Kidney (tissue), 14 donors: Measurements from ENCODE around the gene AUTS2. TPM values are rescaled to one million over a fixed set of nuclear protein-coding genes. Genes with fewer than 3 reads are reported as not detected.
A peak's percentile ranks its signal among the peaks of the same experiment; 100 is the strongest.

ENCODE experiments used
- DNase-seq, 5 donors: peaks; one replicate each; pipeline ENCODE4 v3.0.0-alpha.2; 2013 to 2020
- FAIRE-seq: peaks from 2 replicates; lab custom pipeline; 2012; peaks lifted over from hg19 to GRCh38; lab: Jason Lieb, UNC
- H3K27ac ChIP-seq, 2 donors: one replicate each; pipeline ENCODE4 v1.7.0; 2013; ENCODE audit warnings: low read depth in 2 of 2, low read length in 2 of 2, inconsistent platforms in 1 of 2
- H3K27me3 ChIP-seq: one replicate; pipeline ENCODE4 v1.7.1; 2013; ENCODE audit warnings: low read length, inconsistent platforms; ENCODE audit not compliant: control insufficient read depth, insufficient read depth
- H3K36me3 ChIP-seq, 3 donors: one replicate each; pipeline versions ENCODE4 v1.7.0 to v1.7.1; 2013; ENCODE audit warnings: low read length in 3 of 3, control low read depth in 1 of 3, inconsistent platforms in 1 of 3; ENCODE audit not compliant: insufficient read depth in 3 of 3, control insufficient read depth in 2 of 3
- H3K4me1 ChIP-seq, 3 donors: one replicate each; pipeline versions ENCODE4 v1.7.0 to v1.7.1; 2013; ENCODE audit warnings: low read length in 3 of 3, inconsistent platforms in 1 of 3, low read depth in 1 of 3; ENCODE audit not compliant: control insufficient read depth in 2 of 3, insufficient read depth in 2 of 3
- H3K4me3 ChIP-seq, 3 donors: one replicate each; pipeline versions ENCODE4 v1.7.0 to v1.8.1; 2013; ENCODE audit warnings: low read length in 3 of 3, control low read depth in 1 of 3, inconsistent platforms in 1 of 3
- H3K9ac ChIP-seq, 3 donors: one replicate each; pipeline versions ENCODE4 v1.7.0 to v1.7.1; 2013; ENCODE audit warnings: low read length in 3 of 3, control low read depth in 1 of 3, inconsistent platforms in 1 of 3
- H3K9me3 ChIP-seq, 3 donors: one replicate each; pipeline versions ENCODE4 v1.7.0 to v1.7.1; 2013; ENCODE audit warnings: low read length in 3 of 3, control low read depth in 1 of 3, inconsistent platforms in 1 of 3; ENCODE audit not compliant: control insufficient read depth in 2 of 3, insufficient read depth in 1 of 3
- CTCF ChIP-seq: IDR thresholded peaks from 3 replicates; pipeline ENCODE4 v1.5.1; 2012; ENCODE audit warnings: mild to moderate bottlenecking, moderate library complexity, borderline replicate concordance; ENCODE audit not compliant: insufficient read depth; ENCODE audit errors: extremely low read depth
- intact Hi-C: fragments of 100-400 bp; cut with DNase I; formaldehyde crosslinking; loops from one replicate; pipeline ENCODE4 v1.11.1; 2022
- polyA plus RNA-seq: library from polyadenylated mRNA; stranded (reverse); fragments of 350-450 nt; fragmentation: Illumina TruSeq; extraction: RNeasy Lipid Tissue Mini Kit (QIAGEN cat#74804); gene quantifications from one replicate; pipeline ENCODE4 v1.2.3, GENCODE V29; 2014; ENCODE audit warnings: low read depth, low replicate concordance; ENCODE audit not compliant: insufficient read depth
- total RNA-seq: library from RNA; stranded (reverse); fragmentation: NEBNext Ultra II Directional; extraction: Animal tissue kit (Norgen Biotek cat#: 25700); gene quantifications from one replicate; pipeline ENCODE4 v1.2.1, GENCODE V29; 2021
- donor health status: control.
- donor health status: control.
- donor health status: control.
- donor health status: control.
- donor health status: control.
- donor health status: DM: yes; HTN: yes; CAD: no.
- donor health status: Normal renal cell carcinoma (clear cell type).

AUTS2 gene
- total and polyA plus RNA-seq, 2 donors from 2014 or later, result 5.2 to 33.8 TPM

- Histone ChIP-seq H3K27ac (no peak overlapping the region), H3K36me3 (peaks cover 0 to 4% (median 2%) of the 10 kb centered on the region in 3 donors), H3K9ac (no peak overlapping the region), H3K9me3 (no peaks in the 10 kb centered on the region), H3K27me3 (no peaks in the 10 kb centered on the region), H3K4me1 (peaks cover 0 to 2% (median 0%) of the 10 kb centered on the region in 3 donors), H3K4me3 (no peak overlapping the region)
- no peak for TF ChIP-seq CTCF
- intact Hi-C loops, result no loop called here
- FAIRE-seq, result no peak
- no peak for DNase-seq
Measured at GRCh38 chr7:70701991-70702390, 1103.7 kb downstream of the AUTS2 start.

GRCh38 chr7:70703785-70704184 lies 1105.5 kb downstream of the AUTS2 start:
- Histone ChIP-seq H3K27me3 (no peaks in the 10 kb centered on the region), H3K9me3 (no peaks in the 10 kb centered on the region), H3K27ac (no peak overlapping the region), H3K9ac (no peak overlapping the region), H3K4me1 (peaks cover 0 to 5% (median 2%) of the 10 kb centered on the region in 3 donors), H3K4me3 (no peak overlapping the region), H3K36me3 (peaks cover 0 to 4% (median 2%) of the 10 kb centered on the region in 3 donors)
- no peak for TF ChIP-seq CTCF
- intact Hi-C loops, result no loop called here
- FAIRE-seq (no peak), DNase-seq (no peak)

GRCh38 chr7:70704831-70705346 lies 1106.6 kb downstream of the AUTS2 start:
- H3K9ac ChIP-seq, result no peak overlapping the region
- FAIRE-seq, result no peak
- intact Hi-C loops, result no loop called here
- no peak overlapping the region for H3K4me3 ChIP-seq
- H3K36me3 ChIP-seq, result no peaks in the 10 kb centered on the region
- H3K27me3 ChIP-seq, result no peaks in the 10 kb centered on the region
- peak in 1 of 5 donors; percentile 37 for DNase-seq
- no peak for TF ChIP-seq CTCF
- no peak overlapping the region for H3K27ac ChIP-seq
- peaks cover 0 to 5% (median 5%) of the 10 kb centered on the region in 3 donors for H3K4me1 ChIP-seq
- H3K9me3 ChIP-seq, result no peaks in the 10 kb centered on the region

- DNase-seq (no peak), FAIRE-seq (no peak)
- no peaks in the 10 kb centered on the region for H3K36me3 ChIP-seq
- H3K9ac ChIP-seq, result no peak overlapping the region
- H3K9me3 ChIP-seq, result no peaks in the 10 kb centered on the region
- intact Hi-C loops, result no loop called here
- no peaks in the 10 kb centered on the region for H3K27me3 ChIP-seq
- H3K4me3 ChIP-seq, result no peak overlapping the region
- no peak overlapping the region for H3K27ac ChIP-seq
- no peak for TF ChIP-seq CTCF
- peaks cover 0 to 5% (median 3%) of the 10 kb centered on the region in 3 donors for H3K4me1 ChIP-seq
Measured at GRCh38 chr7:70706204-70706603, 1107.9 kb downstream of the AUTS2 start.
